ENCODE results near the gene ZNF74.
"Not testable (repeated sequence)": the region's sequence is repeated elsewhere in the genome, so short reads cannot be mapped to it uniquely, and the experiment has no call there.

Gene ZNF74

GRCh38 chr22:20406686-20407408 is 12.9 kb downstream of the ZNF74 start:
- Histone ChIP-seq H3K27ac (ENCODE audit: low read depth in 2 of 2, low read length in 2 of 2) (no peak overlapping the region), H3K36me3 (ENCODE audit: control insufficient read depth in 2 of 2, insufficient read depth in 2 of 2, low read length in 2 of 2) (peaks cover 14 to 17% of the 10 kb centered on the region in 2 donors), H3K9me3 (ENCODE audit: control insufficient read depth in 2 of 2, low read length in 2 of 2) (no peaks in the 10 kb centered on the region), H3K9ac (ENCODE audit: low read depth in 1 of 2, low read length in 2 of 2) (no peak overlapping the region), H3K4me3 (ENCODE audit: low read length in 2 of 2) (no peak overlapping the region), H3K27me3 (ENCODE audit: control insufficient read depth in 2 of 2, insufficient read depth in 2 of 2, low read length in 2 of 2) (no peaks in the 10 kb centered on the region), H3K4me1 (ENCODE audit: control insufficient read depth in 2 of 2, insufficient read depth in 2 of 2, low read length in 2 of 2) (no peaks in the 10 kb centered on the region)

DNA sequence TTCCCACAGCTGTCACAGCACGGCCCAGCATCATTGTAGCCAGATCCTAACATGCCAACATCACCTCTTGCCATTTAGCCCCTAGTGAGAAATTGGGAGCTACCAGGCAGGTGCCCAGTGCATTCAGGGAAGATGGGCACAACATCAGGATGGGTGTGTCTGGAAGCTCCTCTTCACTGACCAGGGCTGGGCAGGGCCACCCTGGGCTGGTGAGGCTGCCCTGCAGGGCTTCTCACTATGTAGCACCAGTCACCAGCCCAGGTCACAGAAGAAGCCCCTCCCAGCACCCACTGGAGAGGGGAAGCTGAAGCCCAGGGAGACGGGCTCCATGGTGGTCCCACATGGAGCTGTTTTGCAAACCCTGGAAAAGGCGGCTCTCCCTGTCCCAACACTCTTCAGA is 13.9 kb downstream of the ZNF74 start:
- Histone ChIP-seq H3K27me3 (ENCODE audit: control insufficient read depth in 2 of 2, insufficient read depth in 2 of 2, low read length in 2 of 2) (no peaks in the 10 kb centered on the region), H3K9me3 (ENCODE audit: control insufficient read depth in 2 of 2, low read length in 2 of 2) (no peaks in the 10 kb centered on the region), H3K9ac (ENCODE audit: low read depth in 1 of 2, low read length in 2 of 2) (no peak overlapping the region), H3K36me3 (ENCODE audit: control insufficient read depth in 2 of 2, insufficient read depth in 2 of 2, low read length in 2 of 2) (peaks cover 14 to 17% of the 10 kb centered on the region in 2 donors), H3K4me3 (ENCODE audit: low read length in 2 of 2) (no peak overlapping the region), H3K4me1 (ENCODE audit: control insufficient read depth in 2 of 2, insufficient read depth in 2 of 2, low read length in 2 of 2) (no peaks in the 10 kb centered on the region), H3K27ac (ENCODE audit: low read depth in 2 of 2, low read length in 2 of 2) (no peak overlapping the region)

GRCh38 chr22:20408891-20409290 is 14.9 kb downstream of the ZNF74 start:
- no peaks in the 10 kb centered on the region for H3K27me3 ChIP-seq (ENCODE audit: control insufficient read depth in 2 of 2, insufficient read depth in 2 of 2, low read length in 2 of 2)
- no peaks in the 10 kb centered on the region for H3K9me3 ChIP-seq (ENCODE audit: control insufficient read depth in 2 of 2, low read length in 2 of 2)
- peaks cover 11 to 17% of the 10 kb centered on the region in 2 donors for H3K36me3 ChIP-seq (ENCODE audit: control insufficient read depth in 2 of 2, insufficient read depth in 2 of 2, low read length in 2 of 2)
- no peak overlapping the region for H3K4me3 ChIP-seq (ENCODE audit: low read length in 2 of 2)
- no peaks in the 10 kb centered on the region for H3K4me1 ChIP-seq (ENCODE audit: control insufficient read depth in 2 of 2, insufficient read depth in 2 of 2, low read length in 2 of 2)
- H3K27ac ChIP-seq (ENCODE audit: low read depth in 2 of 2, low read length in 2 of 2), result no peak overlapping the region
- H3K9ac ChIP-seq (ENCODE audit: low read depth in 1 of 2, low read length in 2 of 2), result no peak overlapping the region

- not testable (repeated sequence) for H3K9ac ChIP-seq (ENCODE audit: low read depth in 1 of 2, low read length in 2 of 2); H3K9me3 ChIP-seq (ENCODE audit: control insufficient read depth in 2 of 2, low read length in 2 of 2); H3K27me3 ChIP-seq (ENCODE audit: control insufficient read depth in 2 of 2, insufficient read depth in 2 of 2, low read length in 2 of 2); H3K27ac ChIP-seq (ENCODE audit: low read depth in 2 of 2, low read length in 2 of 2); H3K4me1 ChIP-seq (ENCODE audit: control insufficient read depth in 2 of 2, insufficient read depth in 2 of 2, low read length in 2 of 2); H3K4me3 ChIP-seq (ENCODE audit: low read length in 2 of 2)
- peaks cover 11 to 17% of the 10 kb centered on the region in 2 donors for H3K36me3 ChIP-seq (ENCODE audit: control insufficient read depth in 2 of 2, insufficient read depth in 2 of 2, low read length in 2 of 2)
These were observed 15.4 kb downstream of the ZNF74 start for GRCh38 chr22:20409385-20409784.

- H3K4me1 ChIP-seq (ENCODE audit: control insufficient read depth in 2 of 2, insufficient read depth in 2 of 2, low read length in 2 of 2), result no peaks in the 10 kb centered on the region
- no peak overlapping the region for H3K9ac ChIP-seq (ENCODE audit: low read depth in 1 of 2, low read length in 2 of 2)
These were observed 18.7 kb downstream of the ZNF74 start for GRCh38 chr22:20412474-20413216.

GRCh38 chr22:20413217-20414058 is 19.5 kb downstream of the ZNF74 start:
- H3K27me3 ChIP-seq (ENCODE audit: control insufficient read depth in 2 of 2, insufficient read depth in 2 of 2, low read length in 2 of 2), result no peaks in the 10 kb centered on the region
- no peaks in the 10 kb centered on the region for H3K36me3 ChIP-seq (ENCODE audit: control insufficient read depth in 2 of 2, insufficient read depth in 2 of 2, low read length in 2 of 2)
- no peak overlapping the region for H3K27ac ChIP-seq (ENCODE audit: low read depth in 2 of 2, low read length in 2 of 2)
- H3K9ac ChIP-seq (ENCODE audit: low read depth in 1 of 2, low read length in 2 of 2), result no peak overlapping the region
- H3K4me1 ChIP-seq (ENCODE audit: control insufficient read depth in 2 of 2, insufficient read depth in 2 of 2, low read length in 2 of 2), result peaks cover 2 to 3% of the 10 kb centered on the region in 2 donors
- no peaks in the 10 kb centered on the region for H3K9me3 ChIP-seq (ENCODE audit: control insufficient read depth in 2 of 2, low read length in 2 of 2)
- no peak overlapping the region for H3K4me3 ChIP-seq (ENCODE audit: low read length in 2 of 2)

More at GRCh38 chr22:20412474-20413216, 18.7 kb downstream of the ZNF74 start:
- Histone ChIP-seq H3K9me3 (ENCODE audit: control insufficient read depth in 2 of 2, low read length in 2 of 2) (no peaks in the 10 kb centered on the region), H3K27me3 (ENCODE audit: control insufficient read depth in 2 of 2, insufficient read depth in 2 of 2, low read length in 2 of 2) (no peaks in the 10 kb centered on the region), H3K36me3 (ENCODE audit: control insufficient read depth in 2 of 2, insufficient read depth in 2 of 2, low read length in 2 of 2) (no peaks in the 10 kb centered on the region), H3K27ac (ENCODE audit: low read depth in 2 of 2, low read length in 2 of 2) (no peak overlapping the region), H3K4me3 (ENCODE audit: low read length in 2 of 2) (no peak overlapping the region)

DNA sequence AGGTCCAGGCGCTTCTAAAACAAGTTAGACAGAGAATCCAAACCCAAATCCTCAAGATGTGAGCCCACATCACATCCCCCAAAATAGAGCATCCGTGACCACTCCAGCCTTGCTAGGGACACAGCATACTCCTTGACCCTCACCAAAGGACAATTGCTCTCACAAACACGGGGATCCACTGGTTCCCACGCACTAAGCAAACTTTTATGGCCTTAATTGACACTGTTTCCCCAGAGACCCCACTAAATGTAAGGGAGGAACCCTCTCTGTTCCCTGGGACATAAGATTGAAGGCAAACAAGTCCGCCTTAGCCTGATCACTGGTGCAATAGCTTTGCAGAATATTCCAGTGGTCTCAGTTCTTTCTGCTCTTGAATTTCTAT is 20.1 kb downstream of the ZNF74 start:
- H3K36me3 ChIP-seq (ENCODE audit: control insufficient read depth in 2 of 2, insufficient read depth in 2 of 2, low read length in 2 of 2), result no peaks in the 10 kb centered on the region
- H3K27me3 ChIP-seq (ENCODE audit: control insufficient read depth in 2 of 2, insufficient read depth in 2 of 2, low read length in 2 of 2), result no peaks in the 10 kb centered on the region
- H3K9me3 ChIP-seq (ENCODE audit: control insufficient read depth in 2 of 2, low read length in 2 of 2), result no peaks in the 10 kb centered on the region
- H3K4me1 ChIP-seq (ENCODE audit: control insufficient read depth in 2 of 2, insufficient read depth in 2 of 2, low read length in 2 of 2), result peaks cover 2 to 4% of the 10 kb centered on the region in 2 donors
- no peak overlapping the region for H3K4me3 ChIP-seq (ENCODE audit: low read length in 2 of 2)
- no peak overlapping the region for H3K27ac ChIP-seq (ENCODE audit: low read depth in 2 of 2, low read length in 2 of 2)
- H3K9ac ChIP-seq (ENCODE audit: low read depth in 1 of 2, low read length in 2 of 2), result no peak overlapping the region

GRCh38 chr22:20414450-20414849 is 20.5 kb downstream of the ZNF74 start:
- no peaks in the 10 kb centered on the region for H3K27me3 ChIP-seq (ENCODE audit: control insufficient read depth in 2 of 2, insufficient read depth in 2 of 2, low read length in 2 of 2)
- H3K4me3 ChIP-seq (ENCODE audit: low read length in 2 of 2), result no peak overlapping the region
- no peaks in the 10 kb centered on the region for H3K9me3 ChIP-seq (ENCODE audit: control insufficient read depth in 2 of 2, low read length in 2 of 2)
- no peaks in the 10 kb centered on the region for H3K36me3 ChIP-seq (ENCODE audit: control insufficient read depth in 2 of 2, insufficient read depth in 2 of 2, low read length in 2 of 2)
- H3K27ac ChIP-seq (ENCODE audit: low read depth in 2 of 2, low read length in 2 of 2), result no peak overlapping the region
- peaks cover 2 to 4% of the 10 kb centered on the region in 2 donors for H3K4me1 ChIP-seq (ENCODE audit: control insufficient read depth in 2 of 2, insufficient read depth in 2 of 2, low read length in 2 of 2)
- H3K9ac ChIP-seq (ENCODE audit: low read depth in 1 of 2, low read length in 2 of 2), result no peak overlapping the region

- not testable (repeated sequence) for H3K9me3 ChIP-seq (ENCODE audit: control insufficient read depth in 2 of 2, low read length in 2 of 2); H3K4me1 ChIP-seq (ENCODE audit: control insufficient read depth in 2 of 2, insufficient read depth in 2 of 2, low read length in 2 of 2); H3K4me3 ChIP-seq (ENCODE audit: low read length in 2 of 2); H3K27me3 ChIP-seq (ENCODE audit: control insufficient read depth in 2 of 2, insufficient read depth in 2 of 2, low read length in 2 of 2); H3K27ac ChIP-seq (ENCODE audit: low read depth in 2 of 2, low read length in 2 of 2); H3K9ac ChIP-seq (ENCODE audit: low read depth in 1 of 2, low read length in 2 of 2); H3K36me3 ChIP-seq (ENCODE audit: control insufficient read depth in 2 of 2, insufficient read depth in 2 of 2, low read length in 2 of 2)
These were observed 21.3 kb downstream of the ZNF74 start for GRCh38 chr22:20415241-20415640.

- not testable (repeated sequence) for H3K27ac ChIP-seq (ENCODE audit: low read depth in 2 of 2, low read length in 2 of 2); H3K36me3 ChIP-seq (ENCODE audit: control insufficient read depth in 2 of 2, insufficient read depth in 2 of 2, low read length in 2 of 2); H3K9me3 ChIP-seq (ENCODE audit: control insufficient read depth in 2 of 2, low read length in 2 of 2); H3K9ac ChIP-seq (ENCODE audit: low read depth in 1 of 2, low read length in 2 of 2); H3K27me3 ChIP-seq (ENCODE audit: control insufficient read depth in 2 of 2, insufficient read depth in 2 of 2, low read length in 2 of 2); H3K4me3 ChIP-seq (ENCODE audit: low read length in 2 of 2); H3K4me1 ChIP-seq (ENCODE audit: control insufficient read depth in 2 of 2, insufficient read depth in 2 of 2, low read length in 2 of 2)
These were observed 21.7 kb downstream of the ZNF74 start for GRCh38 chr22:20415699-20416098.

All from mucosa of rectum (tissue), 2 donors.